Measurements from ENCODE around the gene LCN10.
A peak's percentile ranks its signal among the peaks of the same experiment; 100 is the strongest.
"Not testable (repeated sequence)": the region's sequence is repeated elsewhere in the genome, so short reads cannot be mapped to it uniquely, and the experiment has no call there.

LCN10 gene

DNA sequence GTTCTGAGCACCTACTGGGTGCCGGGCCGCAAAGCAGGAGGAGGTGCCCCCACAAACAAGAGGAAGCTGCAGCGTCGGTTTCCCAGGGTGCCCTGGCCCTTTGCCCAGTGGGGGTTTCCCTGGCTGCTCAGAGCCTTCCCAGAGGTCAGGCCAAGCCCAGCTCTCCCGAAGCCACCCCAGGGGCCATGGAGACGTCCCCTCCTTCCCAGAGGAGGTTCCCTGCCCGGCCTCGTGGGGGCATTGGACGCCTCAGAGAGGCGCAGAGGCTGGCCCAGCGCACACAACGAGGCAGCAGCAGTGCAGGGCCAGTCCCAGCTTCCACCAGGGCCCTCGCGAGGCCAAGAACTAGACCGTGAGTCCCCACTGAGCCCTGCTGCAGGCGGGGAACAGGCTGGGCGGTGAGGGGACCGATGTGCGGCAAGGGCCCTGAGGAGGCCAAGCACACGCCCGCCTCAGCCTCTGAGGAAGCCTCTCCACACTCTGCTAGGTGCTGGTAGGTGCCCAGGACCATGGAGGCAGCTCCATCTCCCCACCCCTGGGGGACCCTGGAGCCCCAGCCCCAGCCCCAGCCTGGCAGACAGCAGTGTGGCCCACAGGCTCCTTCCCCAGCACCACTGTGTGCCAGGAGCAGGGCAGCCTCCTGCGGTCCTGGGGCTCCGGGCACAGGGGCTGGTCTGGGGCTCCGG is 23.4 kb downstream of the LCN10 start:
- peak; percentile 16 for DNase-seq

DNA sequence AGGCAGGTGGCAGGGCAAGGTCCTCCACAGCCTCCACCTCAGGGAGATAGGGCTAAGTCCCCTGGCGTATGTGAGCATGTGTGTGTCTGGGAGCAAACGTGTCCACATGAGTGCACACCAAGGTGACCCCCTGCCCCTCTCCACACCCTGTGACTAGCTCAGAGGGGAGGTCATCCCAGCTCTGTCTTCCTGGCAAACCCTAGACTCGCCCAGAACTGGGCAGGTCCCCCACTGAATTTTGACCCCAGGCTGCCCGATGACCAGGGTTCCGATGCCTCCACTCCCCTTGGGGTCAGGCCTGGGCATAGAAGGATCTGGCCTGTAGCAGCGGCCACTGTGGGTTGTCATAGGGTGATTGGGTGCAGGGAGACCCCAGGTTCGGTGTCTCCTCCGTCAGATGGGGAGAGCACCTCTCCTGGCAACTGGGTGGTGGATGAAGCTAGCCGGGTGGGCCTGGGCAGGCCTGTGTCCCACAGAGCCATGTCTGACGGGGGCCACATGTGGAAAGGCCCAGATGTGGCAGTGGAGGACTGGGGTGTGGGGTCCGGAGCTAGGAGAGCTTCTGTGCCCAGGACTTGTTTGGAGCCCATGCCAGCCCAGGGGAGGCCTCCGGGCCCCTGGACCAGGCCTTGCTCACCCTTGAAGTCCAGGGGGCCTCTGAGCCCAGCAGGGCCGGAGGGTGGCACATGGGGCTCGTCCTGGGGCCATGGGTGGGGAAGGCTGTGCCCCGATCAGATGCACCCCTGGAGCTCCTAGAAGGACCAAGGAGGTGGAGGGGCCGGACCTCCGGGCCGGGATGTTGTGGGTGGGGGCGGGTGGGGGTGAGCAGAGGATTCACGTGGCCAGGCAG is 24.2 kb downstream of the LCN10 start:
- DNase-seq = no peak

DNA sequence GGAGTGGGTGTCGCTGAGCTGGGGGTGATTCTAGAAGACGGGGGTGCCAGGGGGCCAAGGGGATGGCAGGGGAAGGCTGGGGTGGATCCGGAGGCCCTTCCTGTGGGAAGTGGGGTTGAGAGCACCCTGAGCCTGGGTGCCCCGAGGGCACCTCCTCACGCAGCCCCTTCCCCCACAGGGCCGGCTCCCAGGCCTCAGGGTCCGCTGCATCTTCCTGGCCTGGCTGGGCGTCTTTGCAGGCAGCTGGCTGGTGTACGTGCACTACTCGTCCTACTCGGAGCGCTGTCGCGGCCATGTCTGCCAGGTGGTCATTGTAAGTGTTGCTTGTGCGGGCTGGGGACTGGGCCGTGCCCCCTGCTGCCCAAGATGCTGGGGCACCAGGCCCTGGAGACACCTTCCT is 25.3 kb downstream of the LCN10 start:
- DNase-seq = no peak

DNA sequence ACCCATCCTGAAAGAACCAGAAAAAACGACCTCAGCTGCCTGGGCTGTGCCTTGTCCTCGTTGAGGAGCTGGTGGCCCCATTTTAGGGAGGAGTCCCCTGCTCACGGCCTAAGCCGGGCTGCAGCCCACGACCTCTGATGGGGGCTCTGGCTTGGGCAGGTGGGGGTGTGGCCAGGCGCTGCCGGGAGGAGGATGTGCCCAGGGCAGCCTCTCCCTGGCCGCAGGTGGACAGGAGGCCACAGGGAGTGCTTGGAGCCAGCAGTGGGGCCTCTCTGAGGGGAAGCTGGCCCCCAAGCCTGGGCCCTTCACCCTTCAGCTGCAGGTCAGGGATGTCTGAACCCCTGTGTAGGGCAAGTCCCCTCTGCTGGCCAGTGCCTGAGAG is 27.9 kb downstream of the LCN10 start:
- DNase-seq = no peak

DNA sequence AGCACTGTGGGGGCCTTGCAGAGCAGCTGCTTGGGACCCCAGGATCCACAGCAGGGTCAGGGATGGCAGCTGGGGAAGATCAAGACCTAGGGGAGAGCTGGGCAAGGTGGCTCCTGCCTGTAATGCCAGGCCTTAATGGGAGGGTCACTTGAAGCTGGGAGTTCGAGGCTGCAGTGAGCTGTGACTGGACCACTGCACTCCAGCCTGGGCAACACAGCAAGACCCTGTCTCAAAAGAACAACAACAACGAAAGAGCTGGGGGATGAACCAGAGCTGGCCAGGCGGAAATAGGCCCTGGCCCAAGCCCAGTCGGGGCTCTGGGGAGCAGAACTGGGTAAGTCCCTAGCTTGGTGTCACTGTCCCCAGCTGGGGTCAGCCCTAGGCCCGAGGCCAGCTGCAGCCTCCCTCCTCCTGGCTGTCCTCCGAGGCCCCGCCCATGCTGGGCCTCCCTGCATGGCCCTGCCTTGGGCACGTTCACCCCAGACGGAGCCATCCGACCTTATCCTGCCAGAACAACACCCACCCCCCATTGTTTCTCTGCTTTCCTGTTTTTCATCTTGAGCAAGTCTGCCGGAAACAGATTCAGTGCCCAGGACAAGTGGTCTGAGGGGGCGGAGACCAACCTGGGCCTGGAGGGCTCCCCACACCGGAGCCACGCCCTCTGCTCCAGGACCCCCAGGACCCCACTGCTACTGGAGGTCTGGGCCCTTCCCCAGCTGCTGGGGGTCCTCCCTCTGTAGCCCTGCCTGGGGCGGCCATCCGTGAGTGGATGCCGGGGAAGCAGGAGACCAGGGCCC is 28.4 kb downstream of the LCN10 start:
- no peak for DNase-seq

DNA sequence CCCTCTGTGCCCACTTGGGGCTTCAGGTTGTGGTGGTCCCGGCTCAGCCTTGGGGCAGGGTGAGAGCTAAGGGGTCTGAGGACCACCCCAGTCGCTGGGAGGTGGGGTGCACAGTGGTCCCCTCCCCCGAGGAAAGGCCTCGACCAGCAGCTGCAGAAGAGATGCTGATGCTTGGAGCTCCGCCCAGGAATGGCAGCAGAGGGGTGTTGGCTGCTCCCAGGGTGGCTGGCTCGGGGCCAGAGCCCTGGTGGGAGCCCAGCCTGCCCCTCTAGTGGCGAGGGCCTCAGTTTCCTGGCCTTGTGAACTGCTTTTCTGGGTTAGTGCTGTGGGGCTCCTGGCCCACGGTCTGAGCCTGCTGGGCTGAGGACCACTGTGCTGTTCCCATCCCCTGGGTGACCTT is 29.2 kb downstream of the LCN10 start:
- DNase-seq = no peak

DNA sequence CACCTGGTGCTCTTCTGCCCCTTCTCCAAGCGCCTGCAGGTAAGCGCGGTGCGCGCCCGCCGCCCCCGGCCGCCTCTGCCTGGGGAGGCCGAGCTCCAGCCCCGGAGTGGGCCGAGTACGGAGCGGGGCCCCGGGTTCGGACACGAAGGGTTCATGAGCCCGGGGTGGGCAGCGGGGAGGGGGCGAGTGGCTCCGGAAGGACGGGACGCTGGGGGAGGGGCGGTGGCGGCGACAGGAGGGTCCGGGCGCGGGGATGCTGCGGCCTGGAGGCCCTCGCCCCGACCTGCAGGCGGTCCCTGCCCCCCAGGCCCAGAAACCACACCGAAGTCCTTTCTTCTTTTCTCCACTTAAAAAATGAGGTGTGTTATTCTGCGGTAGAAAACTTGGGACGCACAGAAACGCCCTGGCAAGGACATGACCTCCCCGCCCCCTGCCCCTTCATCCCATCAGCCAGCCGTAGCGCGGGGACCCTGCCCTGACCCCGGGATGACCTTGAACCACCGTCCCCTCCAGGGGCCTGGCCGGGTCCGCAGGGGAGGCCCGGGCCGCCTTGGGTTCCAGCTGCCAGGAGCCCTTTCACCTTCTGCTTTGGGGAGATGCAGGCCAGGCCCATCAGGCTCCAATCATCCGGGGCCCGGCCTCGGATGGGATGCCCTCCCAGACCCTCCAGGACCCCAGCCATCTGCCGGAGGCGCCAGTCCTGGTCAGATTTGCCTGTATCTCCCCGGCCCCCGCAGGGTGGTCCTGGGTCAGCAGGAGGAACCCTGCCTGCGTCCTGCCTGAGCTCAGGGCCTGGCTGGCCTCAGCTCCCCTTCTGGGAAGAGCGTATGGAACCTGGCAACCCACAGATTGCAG is 29.8 kb downstream of the LCN10 start:
- DNase-seq = no peak

DNA sequence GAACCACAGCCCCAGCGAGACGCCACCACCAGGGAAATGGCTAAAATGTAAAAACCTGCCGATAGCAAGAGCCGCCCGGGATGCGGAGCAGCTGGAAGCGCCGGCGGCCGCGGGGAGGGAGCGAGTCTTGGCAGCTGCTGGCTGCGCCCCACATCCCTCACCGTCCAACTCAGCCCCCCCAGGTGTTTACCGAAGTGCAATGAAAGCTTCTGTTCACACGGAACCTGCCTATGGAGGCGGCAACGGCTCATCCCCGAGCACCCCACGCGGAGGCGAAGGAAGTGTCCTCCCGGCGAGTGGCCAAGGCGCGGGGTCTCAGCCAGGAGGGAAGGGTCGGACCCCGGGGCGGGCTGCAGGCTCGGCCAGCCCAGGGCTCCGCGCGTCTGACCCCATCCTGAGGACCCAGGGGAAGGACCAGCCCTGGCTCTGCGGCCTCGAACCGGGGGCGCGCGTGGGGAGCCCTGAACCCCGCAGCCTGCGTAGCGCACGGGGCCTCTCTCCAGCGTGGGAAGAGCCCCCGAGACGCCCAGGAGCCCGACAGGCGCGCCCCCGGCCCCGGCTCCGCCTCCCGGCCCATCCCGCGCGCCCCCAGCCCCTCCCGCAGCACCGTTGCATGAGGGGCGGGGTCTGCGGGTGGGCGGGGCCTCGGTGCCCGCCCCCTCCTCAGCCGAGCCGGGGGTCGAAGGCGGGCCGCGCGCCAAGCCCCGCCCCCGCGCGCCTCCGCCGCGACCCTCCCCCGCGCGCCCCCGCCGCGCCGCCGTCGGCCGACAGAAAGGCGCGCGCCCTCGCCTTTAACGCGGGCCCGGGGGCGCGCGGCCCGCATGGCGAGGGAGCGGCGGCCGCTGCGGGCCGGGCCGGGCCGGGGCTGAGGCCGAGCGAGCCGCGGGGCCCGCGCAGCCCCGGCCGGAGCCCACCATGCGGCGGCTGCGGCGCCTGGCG is 30.7 kb downstream of the LCN10 start, which contains the start of gene DIPK1B:
DIPK1B (plus strand) TSS at position 822 of the 939 bp plus-strand sequence; CDS start at position 916, 94 bp downstream.
- no peak for DNase-seq

DNA sequence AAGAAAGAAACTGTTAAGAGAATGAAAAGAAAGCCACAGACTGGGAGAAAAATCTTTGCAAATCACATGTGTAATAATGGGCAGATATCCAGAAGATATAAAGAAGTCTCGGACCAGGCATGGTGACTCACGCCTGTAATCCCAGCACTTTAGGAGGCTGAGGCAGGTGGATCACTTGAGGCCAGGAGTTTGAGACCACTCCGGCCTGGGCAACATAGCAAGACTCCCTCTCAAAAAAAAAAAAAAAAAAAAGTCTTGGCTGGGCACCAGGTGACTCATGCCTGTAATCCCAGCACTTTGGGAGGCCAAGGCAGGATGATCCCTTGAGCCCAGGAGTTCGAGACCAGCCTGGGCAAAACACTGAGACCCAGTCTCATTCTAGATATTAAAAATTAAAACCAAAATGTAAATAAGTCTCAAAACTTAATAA is 31.5 kb downstream of the LCN10 start:
- not testable (repeated sequence) for DNase-seq

DNA sequence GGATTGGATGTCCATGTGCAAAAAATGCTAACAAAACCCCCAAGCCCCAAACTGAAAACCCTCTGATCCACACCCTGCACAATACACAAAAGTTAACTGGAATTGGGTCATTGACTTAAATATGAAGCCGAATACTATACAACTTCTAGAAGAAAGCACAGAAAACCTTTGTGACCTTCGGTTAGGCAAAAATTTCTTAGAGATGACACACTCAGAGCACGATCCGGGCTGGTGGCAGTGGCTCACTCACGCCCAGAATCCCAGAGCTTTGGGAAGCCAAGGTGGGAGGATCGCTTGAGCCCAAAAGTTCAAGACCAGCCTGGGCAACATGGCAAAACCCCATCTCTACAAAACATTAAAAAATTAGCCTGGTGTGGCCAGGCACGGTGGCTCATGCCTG is 32.2 kb downstream of the LCN10 start:
- DNase-seq = no peak

DNA sequence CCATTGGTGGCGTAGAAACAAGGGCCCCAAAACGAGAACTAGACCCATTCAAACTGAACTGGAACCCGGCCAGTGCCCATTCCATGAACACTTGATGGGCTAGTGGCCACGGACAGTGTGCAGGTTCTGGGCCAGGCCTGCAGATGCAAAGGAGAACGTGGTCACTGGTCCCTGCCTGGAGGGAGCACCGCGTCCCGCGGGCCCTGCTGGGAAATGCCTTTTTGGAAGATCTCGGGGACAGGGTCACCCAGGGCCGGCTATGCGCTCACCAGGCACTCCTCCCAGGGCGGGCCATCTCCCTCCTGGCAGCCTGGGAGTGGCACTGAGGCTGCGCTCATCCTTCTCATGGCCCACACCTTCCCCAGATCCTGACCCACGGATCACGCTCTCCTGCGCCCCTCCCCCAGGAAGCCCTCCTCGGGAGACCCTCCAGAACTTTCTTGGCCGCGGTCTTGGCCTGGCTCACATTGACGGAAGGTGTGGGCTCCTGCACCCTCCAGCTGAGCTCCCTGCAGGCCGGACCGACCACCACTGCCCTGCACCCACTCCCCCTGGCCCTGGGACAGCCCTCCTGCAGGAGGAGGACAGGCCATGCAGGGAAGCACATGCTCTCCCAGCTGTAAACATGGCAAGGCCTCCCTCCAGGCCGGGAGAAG is 33.2 kb downstream of the LCN10 start:
- no peak for DNase-seq

DNA sequence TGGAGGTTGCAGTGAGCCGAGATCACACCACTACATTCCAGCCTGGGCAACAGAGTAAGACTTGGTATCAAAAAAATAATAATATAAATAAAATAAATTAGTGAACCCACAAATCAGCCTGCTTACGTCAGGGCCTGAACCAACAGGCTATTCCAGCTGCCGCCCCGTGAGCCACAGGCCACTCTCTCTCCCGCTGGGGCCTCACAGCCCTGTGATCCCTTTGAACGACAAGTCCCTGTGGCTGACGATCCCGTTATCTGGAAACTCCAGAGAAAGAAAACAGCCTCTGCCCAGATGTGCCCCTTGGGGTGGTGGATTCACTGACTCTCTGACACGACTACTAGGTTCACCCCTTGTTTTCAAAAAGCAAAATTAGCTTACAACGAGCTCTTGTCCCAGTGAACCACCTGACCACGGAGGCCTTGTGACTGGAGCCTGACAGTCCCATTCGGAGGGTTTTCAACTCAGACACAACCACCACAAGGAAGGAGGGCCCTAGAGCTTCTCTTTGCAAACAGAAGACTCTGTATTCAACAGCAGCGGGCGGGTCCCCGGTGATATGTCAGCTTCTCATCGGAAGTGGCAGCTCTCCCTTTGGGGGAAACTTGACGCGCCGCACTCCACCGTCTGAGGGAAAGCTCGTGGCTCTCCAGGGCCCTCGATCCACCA is 34.8 kb downstream of the LCN10 start:
- no peak for DNase-seq

DNA sequence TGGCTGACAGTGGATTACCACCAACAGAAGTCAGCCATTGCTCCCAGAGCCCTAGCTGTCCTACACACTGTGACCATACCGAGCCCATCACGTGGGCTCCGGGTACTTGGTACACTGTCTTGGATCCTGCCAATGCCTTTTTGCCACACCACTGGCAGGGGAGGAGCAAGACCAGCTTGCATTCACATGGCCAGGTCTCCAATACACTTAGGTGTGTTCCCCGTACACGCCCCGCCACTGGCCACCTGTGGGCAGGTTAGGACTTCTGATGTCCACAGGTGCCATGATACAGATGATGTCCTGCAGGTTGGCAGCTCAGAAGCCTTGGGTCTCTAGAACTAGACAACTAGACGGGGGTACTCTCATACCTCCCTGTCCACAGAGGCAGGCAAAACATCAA is 35.7 kb downstream of the LCN10 start:
- no peak for DNase-seq

DNA sequence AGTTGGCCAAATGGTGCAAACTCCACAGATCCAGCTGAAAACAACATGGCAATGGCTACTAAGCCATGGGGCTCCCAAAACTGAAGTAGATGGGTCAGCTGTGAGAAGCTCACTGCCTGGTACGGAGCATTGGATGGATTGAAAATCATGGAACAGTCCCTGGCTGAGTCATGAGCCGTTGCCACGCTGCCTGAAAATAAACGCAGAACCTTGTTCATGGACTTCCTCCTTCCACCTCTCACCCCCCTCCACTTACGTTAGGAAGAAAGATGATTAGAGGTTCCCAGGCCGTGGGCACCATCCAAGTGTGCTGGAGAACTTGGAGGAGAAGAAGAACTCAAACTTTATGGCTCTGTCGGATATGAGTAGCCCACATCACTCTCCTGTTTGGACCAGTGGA is 37.2 kb downstream of the LCN10 start:
- no peak for DNase-seq

DNA sequence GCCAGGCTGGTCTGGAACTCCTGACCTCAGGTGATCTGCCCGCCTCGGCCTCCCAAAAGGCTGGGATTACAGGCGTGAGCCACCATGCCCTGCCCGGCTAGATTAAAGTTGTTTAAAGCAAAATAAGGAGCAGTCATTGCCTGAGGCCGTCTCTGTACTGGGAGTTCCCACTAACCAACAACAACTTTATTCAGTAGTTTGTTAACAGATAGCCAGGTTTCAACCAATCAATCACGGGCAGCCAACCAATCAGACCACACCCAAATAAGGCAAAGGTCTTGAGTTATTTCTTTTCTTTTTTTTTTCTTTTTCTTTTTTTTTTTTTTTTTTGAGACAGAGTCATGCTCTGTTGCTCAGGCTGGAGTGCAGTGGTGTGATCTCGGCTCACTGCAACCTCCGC is 38.0 kb downstream of the LCN10 start:
- not testable (repeated sequence) for DNase-seq

DNA sequence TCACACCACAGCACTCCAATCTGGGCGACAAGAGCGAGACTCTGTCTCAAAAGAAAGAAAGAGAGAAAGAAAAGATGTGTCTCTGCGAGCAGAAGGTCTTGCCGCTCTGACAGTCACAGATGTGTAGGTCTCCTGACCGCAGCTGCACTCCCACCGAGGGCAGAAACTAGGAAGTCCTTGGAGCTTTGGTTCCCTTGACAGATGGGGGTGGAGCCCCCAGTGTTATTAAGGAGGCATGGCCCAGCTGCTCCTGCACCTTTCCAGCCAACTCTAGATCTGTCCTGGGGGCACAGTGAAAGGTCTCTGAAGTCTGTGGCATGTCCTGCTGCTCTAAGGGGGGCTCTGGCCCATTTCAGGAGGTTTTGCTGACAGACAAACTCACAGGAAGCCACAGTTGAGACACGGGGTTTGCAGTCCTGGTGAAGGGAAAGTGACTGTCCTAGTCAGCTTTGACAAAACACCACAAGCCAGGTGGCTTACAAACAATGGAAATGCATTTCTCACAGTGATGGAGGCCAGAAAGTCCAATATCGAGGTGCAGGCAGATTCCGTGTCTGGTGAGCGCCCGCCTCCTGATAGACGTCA is 39.4 kb downstream of the LCN10 start:
- DNase-seq = no peak

DNA sequence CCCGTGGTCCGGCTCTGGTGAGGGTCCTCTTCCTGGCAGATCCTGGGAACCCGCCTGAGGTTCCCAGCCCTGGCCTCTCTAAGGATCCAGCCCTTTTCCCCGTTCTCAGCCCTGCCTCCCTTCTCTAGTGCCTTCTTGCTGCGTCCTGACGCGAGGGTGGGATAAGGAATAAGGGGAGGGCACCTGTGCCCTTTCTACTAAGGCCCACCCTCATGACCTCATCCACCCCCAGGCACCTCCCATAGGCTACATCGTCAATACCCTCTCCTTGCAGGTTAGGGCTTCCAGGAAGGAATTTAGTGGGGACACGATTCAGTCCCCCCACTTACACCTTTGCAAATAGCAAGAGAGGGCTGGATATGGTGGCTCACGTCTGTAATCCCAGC is 41.1 kb downstream of the LCN10 start:
- DNase-seq = no peak

DNA sequence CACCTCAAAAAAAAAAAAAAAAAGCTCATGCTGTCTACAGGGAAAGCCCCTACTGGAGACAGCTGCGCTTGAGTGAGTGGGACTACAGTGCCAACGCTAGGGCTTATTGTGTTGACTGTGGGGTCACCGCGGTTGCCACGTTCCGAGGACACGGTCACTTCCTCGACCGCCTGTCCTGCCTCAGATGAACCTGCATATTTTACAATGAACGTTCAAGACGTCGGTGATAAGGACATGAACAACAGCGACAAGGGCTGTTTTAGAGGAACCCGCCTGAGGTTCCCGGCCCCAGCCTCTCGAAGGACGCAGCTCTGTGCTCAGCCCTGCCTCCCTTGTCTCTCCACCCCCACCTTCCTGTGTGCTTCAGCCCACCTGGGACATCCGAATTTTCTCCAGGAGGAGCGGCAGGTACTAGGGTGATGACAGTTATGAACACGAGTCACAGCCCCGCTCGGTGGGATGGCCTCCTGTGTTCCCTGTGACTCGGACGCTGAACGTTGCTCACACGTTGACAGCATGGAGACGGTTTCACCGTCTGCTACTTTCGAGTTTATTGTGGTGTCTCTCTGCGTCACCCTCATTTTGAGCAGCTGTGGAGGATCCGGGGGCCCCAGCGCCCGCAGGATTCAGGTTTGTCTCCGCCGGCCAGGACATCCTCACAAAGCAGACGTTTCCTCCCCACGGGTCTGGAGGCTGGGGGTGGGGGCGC is 41.6 kb downstream of the LCN10 start:
- peak; percentile 83 for DNase-seq

DNA sequence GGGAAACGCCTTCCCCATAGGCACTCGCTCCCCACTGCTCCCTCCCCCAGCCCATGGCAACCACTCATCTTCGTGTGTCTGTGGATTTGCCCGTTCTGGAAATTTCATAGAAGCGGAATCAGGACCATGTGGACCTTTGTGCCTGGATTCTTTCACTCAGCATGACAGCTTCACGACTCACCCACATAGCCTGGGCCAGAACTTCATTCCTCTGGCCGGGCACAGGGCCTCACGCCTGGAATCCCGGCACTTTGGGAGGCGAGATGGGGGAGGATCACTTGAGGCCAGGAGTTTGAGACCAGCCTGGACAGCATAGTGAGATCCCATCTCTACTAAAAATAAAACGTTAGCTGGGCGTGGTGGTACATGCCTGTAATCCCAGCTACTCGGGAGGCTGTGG is 42.4 kb downstream of the LCN10 start:
- no peak for DNase-seq

All from activated CD4-positive, alpha-beta T cell treated with anti-CD3 and anti-CD28 coated beads, Interleukin-2, Interleukin-6, amounts not matched to agents 100 ng/mL and 50 ng/mL, durations not matched to agents 16 hours and 8 hours (primary cell).